GM21526 (cell line): ENCODE measurements around the gene STAMBPL1.

Experiments used
- ATAC-seq: cut with Tn5 transposase; IDR thresholded peaks from one replicate; pipeline ENCODE4 v1.9.1; 2021; ENCODE audit warnings: moderate library complexity; ENCODE audit not compliant: unreplicated experiment, low FRiP score

STAMBPL1 gene

GRCh38 chr10:88946200-88946599 is 66.2 kb downstream of the STAMBPL1 start:
- ATAC-seq = no peak

- no peak for ATAC-seq
Measured at GRCh38 chr10:88946965-88947590, 67.0 kb downstream of the STAMBPL1 start.

- no peak for ATAC-seq
Measured at GRCh38 chr10:88949051-88949450, 69.0 kb downstream of the STAMBPL1 start.

- no peak for ATAC-seq
Measured at GRCh38 chr10:88949912-88950837, 70.1 kb downstream of the STAMBPL1 start.

GRCh38 chr10:88952647-88953111 is 72.6 kb downstream of the STAMBPL1 start, which contains the start of gene ACTA2:
ACTA2 (minus strand) TSS chr10:88952773; CDS start chr10:88948930, 3,843 bp downstream.
- no peak for ATAC-seq

- no peak for ATAC-seq
Measured at GRCh38 chr10:88953662-88954061, 73.6 kb downstream of the STAMBPL1 start.

- ATAC-seq = no peak
Measured at GRCh38 chr10:88954458-88955083, 74.5 kb downstream of the STAMBPL1 start.

- no peak for ATAC-seq
Measured at GRCh38 chr10:88957381-88957780, 77.3 kb downstream of the STAMBPL1 start.

- no peak for ATAC-seq
Measured at GRCh38 chr10:88958721-88959120, 78.7 kb downstream of the STAMBPL1 start.

GRCh38 chr10:88960802-88961201 is 80.8 kb downstream of the STAMBPL1 start:
- no peak for ATAC-seq

- no peak for ATAC-seq
Measured at GRCh38 chr10:88961266-88961665, 81.2 kb downstream of the STAMBPL1 start.

- ATAC-seq = no peak
Measured at GRCh38 chr10:88962336-88962735, 82.3 kb downstream of the STAMBPL1 start.

- ATAC-seq = no peak
Measured at GRCh38 chr10:88963318-88963717, 83.3 kb downstream of the STAMBPL1 start.

GRCh38 chr10:88964360-88964759 is 84.3 kb downstream of the STAMBPL1 start:
- ATAC-seq = no peak

GRCh38 chr10:88964869-88965415 is 84.9 kb downstream of the STAMBPL1 start:
- ATAC-seq = no peak

GRCh38 chr10:88966797-88967196 is 86.8 kb downstream of the STAMBPL1 start:
- ATAC-seq = no peak

GRCh38 chr10:88968391-88968790 is 88.3 kb downstream of the STAMBPL1 start:
- ATAC-seq = no peak

- no peak for ATAC-seq
Measured at GRCh38 chr10:88971221-88972061, 91.4 kb downstream of the STAMBPL1 start.
